Esophagus muscularis mucosa (tissue), 4 donors: ENCODE measurements around the gene PIN1. TPM values are rescaled to one million over a fixed set of nuclear protein-coding genes. Genes with fewer than 3 reads are reported as not detected.

Source experiments
- DNase-seq: peaks from one replicate; pipeline ENCODE4 v3.0.0-alpha.2; 2017; ENCODE audit errors: extremely low spot score
- H3K27ac ChIP-seq, 4 donors: fragments of 200-600 bp; sonication (generic); replicated peaks in 1 of 4; 1 replicate in 3 of 4; 2 replicates in 1 of 4; pipeline ENCODE4 v1.5.1; 2016 to 2019; ENCODE audit warnings: mild to moderate bottlenecking in 1 of 4
- H3K27me3 ChIP-seq, 4 donors: fragments of 200-600 bp; sonication (generic); one replicate each; pipeline versions ENCODE4 v1.5.1 to v1.6.0; 2016 to 2019
- H3K36me3 ChIP-seq, 4 donors: fragments of 200-600 bp; sonication (generic); one replicate each; pipeline ENCODE4 v1.5.1; 2016 to 2019
- H3K4me1 ChIP-seq, 4 donors: fragments of 200-600 bp; sonication (generic); one replicate each; pipeline ENCODE4 v1.5.1; 2016 to 2019
- H3K4me3 ChIP-seq, 4 donors: fragments of 200-600 bp; sonication (generic); 1 replicate in 2 of 4; 2 replicates in 2 of 4; pipeline ENCODE4 v1.5.1; 2016 to 2019; ENCODE audit warnings: mild to moderate bottlenecking in 4 of 4, moderate library complexity in 1 of 4
- H3K9me3 ChIP-seq, 4 donors: fragments of 200-600 bp; sonication (generic); 1 replicate in 3 of 4; 2 replicates in 1 of 4; pipeline ENCODE4 v1.5.1; 2016 to 2019
- EP300 ChIP-seq: sonication (generic); formaldehyde crosslinking; IDR thresholded peaks from one replicate; pipeline ENCODE4 v1.6.1; 2017; ENCODE audit warnings: antibody characterized with exemption
- POLR2A ChIP-seq: fragments of 450-650 bp; IDR thresholded peaks from one replicate; pipeline ENCODE4 v1.6.1; 2017; ENCODE audit warnings: antibody characterized with exemption, moderate library complexity, mild to moderate bottlenecking, low read depth
- POLR2AphosphoS5 ChIP-seq, 2 donors: sonication (generic); formaldehyde crosslinking; IDR thresholded peaks; one replicate each; pipeline ENCODE4 v1.6.1; 2017; ENCODE audit warnings: antibody characterized with exemption in 2 of 2
- WGBS: methylation state at CpG from one replicate; pipeline ENCODE4 v1.1.5; 2018; 5-methylcytosine and 5-hydroxymethylcytosine counted together
- intact Hi-C: fragments of 100-400 bp; cut with DNase I; formaldehyde crosslinking; loops from one replicate; pipeline ENCODE4 v1.15.1; 2023
- total RNA-seq, 4 donors: library from RNA; depleted of rRNA; stranded (reverse); fragments of >200 nt; gene quantifications; one replicate each; pipeline versions ENCODE4 v1.1.0 to v1.2.1, GENCODE V29; 2016
- TF ChIP-seq, protein P1 (sequence below), 3 experiments: fragments of 200-600 bp in 2 of 3; fragments of 450-650 bp in 1 of 3; sonication (generic) in 2 of 3; IDR thresholded peaks; one replicate each; pipeline ENCODE4 v1.5.1; 2017 to 2019; ENCODE audit warnings: antibody characterized with exemption in 3 of 3, mild to moderate bottlenecking in 2 of 3, moderate library complexity in 1 of 3

Gene PIN1
- total RNA-seq, 4 donors from 2014 or later, result 113 to 183 (median 145) TPM

DNA sequence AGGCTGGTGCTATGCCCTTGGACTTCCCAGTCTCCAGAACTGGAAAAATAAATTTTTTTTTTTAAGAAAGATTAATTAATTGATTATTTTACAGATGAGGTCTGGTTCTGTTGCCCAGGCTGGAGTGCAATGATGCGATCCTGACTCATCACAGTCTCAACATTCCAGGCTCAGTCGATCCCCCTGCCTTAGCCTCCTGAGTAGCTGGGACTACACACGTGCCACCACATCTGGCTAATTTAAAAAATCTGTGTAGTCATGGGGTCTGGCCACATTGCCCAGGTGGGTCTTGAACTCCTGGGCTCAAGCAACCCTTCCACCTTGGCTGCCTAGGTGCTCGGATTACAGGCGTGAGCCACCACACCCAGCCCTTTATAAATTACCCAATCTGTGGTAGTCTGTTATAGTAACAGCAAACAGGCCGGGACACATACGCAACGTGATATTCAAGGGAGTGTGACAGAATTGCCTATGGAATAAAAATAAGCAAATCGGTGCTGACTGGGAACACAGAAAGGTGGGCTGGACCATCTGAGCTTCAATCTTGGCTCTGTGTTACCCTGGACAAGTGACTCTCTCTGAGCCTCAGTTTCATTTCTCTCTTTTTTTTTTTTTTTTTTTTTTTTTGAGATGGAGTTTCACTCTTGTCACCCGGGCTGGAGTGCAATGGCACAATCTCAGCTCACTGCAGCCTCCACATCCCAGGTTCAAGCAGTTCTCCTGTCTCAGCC is 42.8 kb downstream of the PIN1 start:
- intact Hi-C loops, result no loop called here
- WGBS, result 91% methylated on average over 10 of the region's 10 CpGs
- Histone ChIP-seq H3K27me3 (peaks cover 0 to 34% (median 4%) of the 10 kb centered on the region in 4 donors), H3K4me1 (no peaks in the 10 kb centered on the region), H3K4me3 (no peak overlapping the region), H3K27ac (no peak overlapping the region), H3K36me3 (no peaks in the 10 kb centered on the region), H3K9me3 (no peaks in the 10 kb centered on the region)
- TF ChIP-seq EP300 (no peak), POLR2AphosphoS5 (IDR thresholded peaks at IDR 0.05) (no peak), POLR2A (no peak)
- TF ChIP-seq, protein P1, sequence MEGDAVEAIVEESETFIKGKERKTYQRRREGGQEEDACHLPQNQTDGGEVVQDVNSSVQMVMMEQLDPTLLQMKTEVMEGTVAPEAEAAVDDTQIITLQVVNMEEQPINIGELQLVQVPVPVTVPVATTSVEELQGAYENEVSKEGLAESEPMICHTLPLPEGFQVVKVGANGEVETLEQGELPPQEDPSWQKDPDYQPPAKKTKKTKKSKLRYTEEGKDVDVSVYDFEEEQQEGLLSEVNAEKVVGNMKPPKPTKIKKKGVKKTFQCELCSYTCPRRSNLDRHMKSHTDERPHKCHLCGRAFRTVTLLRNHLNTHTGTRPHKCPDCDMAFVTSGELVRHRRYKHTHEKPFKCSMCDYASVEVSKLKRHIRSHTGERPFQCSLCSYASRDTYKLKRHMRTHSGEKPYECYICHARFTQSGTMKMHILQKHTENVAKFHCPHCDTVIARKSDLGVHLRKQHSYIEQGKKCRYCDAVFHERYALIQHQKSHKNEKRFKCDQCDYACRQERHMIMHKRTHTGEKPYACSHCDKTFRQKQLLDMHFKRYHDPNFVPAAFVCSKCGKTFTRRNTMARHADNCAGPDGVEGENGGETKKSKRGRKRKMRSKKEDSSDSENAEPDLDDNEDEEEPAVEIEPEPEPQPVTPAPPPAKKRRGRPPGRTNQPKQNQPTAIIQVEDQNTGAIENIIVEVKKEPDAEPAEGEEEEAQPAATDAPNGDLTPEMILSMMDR (IDR thresholded peaks at IDR 0.05), result no peak
- no peak for DNase-seq

DNA sequence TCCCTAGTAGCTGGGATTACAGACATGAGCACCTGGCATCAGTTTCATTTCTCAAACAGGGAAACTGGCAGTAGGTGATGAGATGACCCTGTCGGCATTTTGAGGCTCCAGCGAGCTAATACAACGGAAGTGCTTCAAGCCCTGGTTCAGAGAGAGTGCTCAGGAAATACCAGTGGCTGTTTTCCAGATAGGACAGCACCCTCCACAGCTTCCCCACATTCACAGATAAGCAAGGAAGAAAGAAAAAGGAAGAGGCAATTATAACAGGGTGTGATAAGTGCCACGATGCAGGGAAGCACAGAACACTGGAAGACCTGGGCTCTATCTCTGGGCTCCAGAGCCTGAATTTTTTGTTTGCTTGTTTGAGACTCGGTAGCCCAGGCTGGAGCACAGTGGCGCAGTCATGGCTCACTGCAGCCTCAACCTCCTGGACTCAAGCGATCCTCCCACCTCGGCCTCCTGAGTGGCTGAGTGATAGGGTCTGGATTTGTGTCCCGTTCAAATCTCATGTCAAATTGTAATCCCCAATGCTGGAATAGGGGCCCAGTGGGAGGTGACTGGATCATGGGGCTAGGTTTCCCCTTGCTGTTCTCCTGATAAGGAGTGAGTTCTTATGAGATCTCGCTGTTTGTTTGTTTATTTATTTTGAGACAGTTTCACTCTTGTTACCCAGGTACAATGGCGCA is 43.5 kb downstream of the PIN1 start:
- WGBS, result 82% methylated on average over 11 of the region's 11 CpGs
- intact Hi-C loops, result no loop called here
- Histone ChIP-seq H3K4me3 (no peak overlapping the region), H3K27me3 (peaks cover 0 to 38% (median 4%) of the 10 kb centered on the region in 4 donors), H3K4me1 (no peaks in the 10 kb centered on the region), H3K9me3 (no peaks in the 10 kb centered on the region), H3K27ac (no peak overlapping the region), H3K36me3 (no peaks in the 10 kb centered on the region)
- TF ChIP-seq POLR2A (no peak), EP300 (no peak), POLR2AphosphoS5 (IDR thresholded peaks at IDR 0.05) (no peak)
- TF ChIP-seq, protein P1 (IDR thresholded peaks at IDR 0.05), result no peak
- no peak for DNase-seq

DNA sequence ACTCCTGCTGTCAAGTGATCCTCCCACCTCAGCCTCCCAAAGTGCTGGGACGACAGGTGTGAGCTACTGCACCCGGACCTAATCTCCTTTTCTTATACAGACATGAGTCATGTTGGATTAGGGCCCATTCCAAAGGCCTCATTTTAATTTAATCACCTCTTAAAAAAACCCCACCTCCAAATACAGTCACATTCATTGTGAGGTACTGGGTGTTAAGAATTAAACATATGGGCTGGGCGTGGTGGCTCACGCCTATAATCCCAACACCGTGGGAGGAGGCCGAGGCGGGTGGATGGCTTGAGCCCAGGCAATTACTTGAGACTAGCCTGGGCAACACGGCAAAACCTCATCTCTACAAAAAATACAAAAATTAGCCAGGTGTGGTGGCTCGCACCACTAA is 46.6 kb downstream of the PIN1 start:
- WGBS, result 79% methylated on average over 9 of the region's 9 CpGs
- peaks cover 0 to 50% (median 2%) of the 10 kb centered on the region in 4 donors for H3K27me3 ChIP-seq

DNA sequence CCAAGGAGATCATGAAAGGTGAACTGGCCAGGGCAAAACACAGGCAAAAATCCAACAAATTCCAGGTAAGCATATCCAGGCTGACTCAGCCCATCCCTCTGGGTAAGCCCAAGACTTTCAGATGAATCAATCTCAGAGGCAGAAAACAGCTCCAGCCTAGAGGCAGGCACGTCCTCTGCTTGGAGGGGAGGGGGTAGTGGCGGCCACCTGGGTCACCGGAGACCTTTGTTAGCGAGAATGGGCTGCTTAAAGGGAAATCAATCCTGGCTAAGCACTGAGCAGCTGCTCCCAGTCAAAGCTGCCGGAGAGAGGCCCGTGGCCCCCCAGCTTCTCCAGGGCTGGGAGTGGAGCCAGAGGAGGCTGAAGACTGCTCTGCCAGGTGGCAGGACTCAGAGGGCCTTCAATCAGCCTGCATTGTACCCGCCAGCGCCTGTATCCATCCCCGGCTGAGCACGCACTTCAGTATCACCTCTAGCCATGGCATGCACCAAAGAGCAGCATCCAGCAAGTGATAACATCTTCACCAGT is 48.2 kb downstream of the PIN1 start:
- Histone ChIP-seq H3K4me3 (no peak overlapping the region), H3K9me3 (no peaks in the 10 kb centered on the region), H3K27ac (no peak overlapping the region), H3K36me3 (no peaks in the 10 kb centered on the region), H3K27me3 (peaks cover 0 to 50% (median 2%) of the 10 kb centered on the region in 4 donors), H3K4me1 (no peaks in the 10 kb centered on the region)
- intact Hi-C loops, result no loop called here
- 20% methylated on average over 4 of the region's 10 CpGs for WGBS
- TF ChIP-seq EP300 (no peak), POLR2AphosphoS5 (IDR thresholded peaks at IDR 0.05) (no peak), POLR2A (no peak)
- TF ChIP-seq, protein P1 (IDR thresholded peaks at IDR 0.05), result no peak
- DNase-seq, result no peak

More for the DNA sequence above, 46.6 kb downstream of the PIN1 start:
- H3K4me1 ChIP-seq, result no peaks in the 10 kb centered on the region
- no peak for DNase-seq
- intact Hi-C loops, result no loop called here
- no peak overlapping the region for H3K4me3 ChIP-seq
- H3K27ac ChIP-seq, result no peak overlapping the region
- TF ChIP-seq POLR2A (no peak), POLR2AphosphoS5 (IDR thresholded peaks at IDR 0.05) (no peak), EP300 (no peak)
- TF ChIP-seq, protein P1 (IDR thresholded peaks at IDR 0.05), result no peak
- no peaks in the 10 kb centered on the region for H3K36me3 ChIP-seq
- H3K9me3 ChIP-seq, result no peaks in the 10 kb centered on the region
